ENCODE measurements around the gene ENTR1.

The ENTR1 gene

DNA sequence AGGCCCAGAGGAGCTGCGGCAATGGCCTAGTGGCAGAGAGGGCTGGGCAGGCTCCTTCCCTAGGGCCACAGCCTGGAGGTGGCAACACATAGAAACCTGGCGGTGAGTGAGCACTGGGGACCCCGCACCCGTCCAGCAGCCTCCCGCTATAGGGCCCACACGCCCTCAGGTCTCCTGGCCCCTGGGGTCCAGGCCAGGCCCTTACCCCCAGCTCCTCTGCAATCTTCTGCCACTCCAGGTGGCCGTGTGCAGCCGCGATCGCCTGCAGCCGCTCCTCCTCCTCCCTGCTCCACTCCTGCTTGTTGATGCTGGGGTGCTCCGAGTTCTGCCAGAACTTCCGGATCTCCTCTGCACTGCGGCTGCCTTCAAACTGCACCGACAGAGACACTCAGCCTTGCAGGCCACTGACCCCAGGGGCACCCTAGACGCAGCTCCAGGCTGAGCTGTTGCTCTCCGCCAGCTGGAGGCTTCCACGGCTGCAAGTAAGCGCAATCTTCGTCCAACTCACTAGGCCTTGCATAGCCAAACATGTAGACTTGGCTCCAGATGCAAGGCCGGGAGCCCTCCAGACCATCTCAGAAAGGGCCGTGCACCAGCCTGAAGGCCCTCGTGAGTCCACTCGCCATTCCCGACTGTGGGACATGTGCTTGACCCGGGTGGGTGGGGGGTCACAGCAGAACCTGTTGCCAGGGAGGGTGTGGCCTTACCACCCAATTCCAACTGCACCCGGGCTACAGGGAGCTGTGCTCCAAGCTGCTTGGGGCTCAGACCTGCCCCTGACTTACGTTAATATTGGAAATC is 18.5 kb downstream of the ENTR1 start:
- H3K4me1 ChIP-seq (ENCODE audit: insufficient read depth, low read length): no peaks in the 10 kb centered on the region
- H3K9me3 ChIP-seq (ENCODE audit: insufficient read depth, low read depth, low read length): no peaks in the 10 kb centered on the region
- peaks cover 93% of the 10 kb centered on the region for H3K36me3 ChIP-seq (ENCODE audit: insufficient read depth, low read depth, low read length)
- H3K27ac ChIP-seq (ENCODE audit: low read length): no peak overlapping the region
- H3K4me3 ChIP-seq (ENCODE audit: low read length): no peak overlapping the region
- H3K27me3 ChIP-seq (ENCODE audit: insufficient read depth, low read length): no peaks in the 10 kb centered on the region
- H3K9ac ChIP-seq (ENCODE audit: low read depth, low read length): no peak overlapping the region

DNA sequence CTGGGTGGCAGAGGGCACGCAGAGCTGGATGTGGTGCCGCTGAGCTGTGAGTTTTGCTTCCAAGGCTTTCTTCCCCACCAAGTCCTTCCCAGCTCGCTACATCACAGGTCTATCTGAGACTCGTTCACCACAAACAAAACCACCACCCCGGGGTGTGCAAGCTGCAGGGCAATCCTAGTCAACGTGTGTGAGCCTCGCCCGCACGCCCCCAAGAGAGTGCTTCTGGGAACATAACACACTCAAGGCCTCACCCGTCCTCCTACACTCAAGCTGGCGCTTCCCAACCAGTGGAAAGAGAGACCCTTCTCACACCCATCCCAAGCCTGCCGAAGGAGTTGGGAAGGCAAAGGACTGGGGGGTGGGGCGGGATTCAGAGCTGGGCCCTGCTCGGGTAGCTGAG is 21.0 kb downstream of the ENTR1 start:
- Histone ChIP-seq H3K9me3 (ENCODE audit: insufficient read depth, low read depth, low read length) (no peaks in the 10 kb centered on the region), H3K4me1 (ENCODE audit: insufficient read depth, low read length) (no peaks in the 10 kb centered on the region), H3K9ac (ENCODE audit: low read depth, low read length) (no peak overlapping the region), H3K4me3 (ENCODE audit: low read length) (no peak overlapping the region), H3K27me3 (ENCODE audit: insufficient read depth, low read length) (no peaks in the 10 kb centered on the region), H3K27ac (ENCODE audit: low read length) (no peak overlapping the region), H3K36me3 (ENCODE audit: insufficient read depth, low read depth, low read length) (peaks cover 89% of the 10 kb centered on the region)

DNA sequence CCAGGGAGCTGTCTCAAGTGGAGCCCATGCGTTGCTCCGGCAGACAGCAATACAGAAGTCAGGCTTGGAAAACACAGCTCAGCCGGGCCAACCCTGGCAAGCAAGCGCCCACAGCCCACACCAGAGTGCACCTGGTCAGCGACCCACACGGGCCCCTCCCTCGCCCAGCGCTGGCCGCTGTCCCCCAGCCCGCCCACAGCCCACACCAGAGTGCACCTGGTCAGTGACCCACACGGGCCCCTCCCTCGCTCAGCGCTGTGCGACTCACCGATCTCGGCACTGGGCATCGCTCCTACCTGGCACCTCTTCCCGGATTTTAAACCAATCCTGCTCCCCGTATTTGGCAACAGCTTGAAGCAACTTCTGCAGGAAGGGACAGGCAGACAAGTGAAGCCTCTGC is 23.2 kb downstream of the ENTR1 start:
- Histone ChIP-seq H3K27ac (ENCODE audit: low read length) (no peak overlapping the region), H3K36me3 (ENCODE audit: insufficient read depth, low read depth, low read length) (peaks cover 89% of the 10 kb centered on the region), H3K9ac (ENCODE audit: low read depth, low read length) (no peak overlapping the region)

DNA sequence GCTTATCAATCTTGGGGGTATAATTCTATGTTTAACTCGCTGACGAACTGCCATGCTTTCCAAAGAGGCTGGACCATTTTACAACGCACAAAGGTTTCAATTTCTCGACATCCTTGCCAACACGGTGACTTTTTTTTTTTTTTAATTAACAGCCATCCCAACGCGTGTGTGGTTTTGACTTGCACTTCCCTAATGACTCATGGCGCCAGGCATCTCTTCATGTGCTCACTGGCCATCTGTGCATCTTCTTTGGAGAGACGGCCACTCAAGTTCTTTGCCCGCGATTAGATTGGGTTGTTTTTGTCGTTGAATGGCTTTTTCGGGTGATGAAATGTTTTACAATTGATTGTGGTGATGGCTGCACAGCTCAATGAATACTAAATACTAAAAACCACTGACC is 24.4 kb downstream of the ENTR1 start:
- Histone ChIP-seq H3K27me3 (ENCODE audit: insufficient read depth, low read length) (no peaks in the 10 kb centered on the region), H3K4me3 (ENCODE audit: low read length) (no peak overlapping the region), H3K36me3 (ENCODE audit: insufficient read depth, low read depth, low read length) (peaks cover 89% of the 10 kb centered on the region), H3K9me3 (ENCODE audit: insufficient read depth, low read depth, low read length) (no peaks in the 10 kb centered on the region), H3K9ac (ENCODE audit: low read depth, low read length) (no peak overlapping the region), H3K4me1 (ENCODE audit: insufficient read depth, low read length) (no peaks in the 10 kb centered on the region), H3K27ac (ENCODE audit: low read length) (no peak overlapping the region)

More for the DNA sequence above, 23.2 kb downstream of the ENTR1 start:
- no peaks in the 10 kb centered on the region for H3K27me3 ChIP-seq (ENCODE audit: insufficient read depth, low read length)
- H3K4me3 ChIP-seq (ENCODE audit: low read length): no peak overlapping the region
- no peaks in the 10 kb centered on the region for H3K4me1 ChIP-seq (ENCODE audit: insufficient read depth, low read length)
- no peaks in the 10 kb centered on the region for H3K9me3 ChIP-seq (ENCODE audit: insufficient read depth, low read depth, low read length)

DNA sequence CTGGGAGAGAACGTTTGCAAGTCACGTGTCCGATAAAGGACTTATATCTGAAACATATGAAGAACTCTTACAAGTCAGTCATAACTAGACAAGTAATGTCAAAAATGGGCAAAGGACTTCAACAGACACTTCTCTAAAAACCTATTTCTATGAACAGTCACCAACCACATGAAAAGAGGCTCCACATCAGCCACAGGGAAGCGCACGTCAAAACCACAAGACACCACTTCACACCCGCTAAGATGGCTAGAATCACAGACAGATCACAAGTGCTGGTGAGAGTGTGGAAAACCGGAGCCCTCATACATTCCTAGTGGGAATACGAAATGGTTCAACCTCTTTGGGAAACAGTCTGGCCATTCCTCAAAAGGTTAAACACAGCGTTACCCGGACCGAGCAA is 25.4 kb downstream of the ENTR1 start:
- no peak overlapping the region for H3K27ac ChIP-seq (ENCODE audit: low read length)
- peaks cover 92% of the 10 kb centered on the region for H3K36me3 ChIP-seq (ENCODE audit: insufficient read depth, low read depth, low read length)
- no peaks in the 10 kb centered on the region for H3K9me3 ChIP-seq (ENCODE audit: insufficient read depth, low read depth, low read length)
- no peak overlapping the region for H3K4me3 ChIP-seq (ENCODE audit: low read length)
- no peaks in the 10 kb centered on the region for H3K4me1 ChIP-seq (ENCODE audit: insufficient read depth, low read length)
- no peaks in the 10 kb centered on the region for H3K27me3 ChIP-seq (ENCODE audit: insufficient read depth, low read length)
- H3K9ac ChIP-seq (ENCODE audit: low read depth, low read length): no peak overlapping the region

DNA sequence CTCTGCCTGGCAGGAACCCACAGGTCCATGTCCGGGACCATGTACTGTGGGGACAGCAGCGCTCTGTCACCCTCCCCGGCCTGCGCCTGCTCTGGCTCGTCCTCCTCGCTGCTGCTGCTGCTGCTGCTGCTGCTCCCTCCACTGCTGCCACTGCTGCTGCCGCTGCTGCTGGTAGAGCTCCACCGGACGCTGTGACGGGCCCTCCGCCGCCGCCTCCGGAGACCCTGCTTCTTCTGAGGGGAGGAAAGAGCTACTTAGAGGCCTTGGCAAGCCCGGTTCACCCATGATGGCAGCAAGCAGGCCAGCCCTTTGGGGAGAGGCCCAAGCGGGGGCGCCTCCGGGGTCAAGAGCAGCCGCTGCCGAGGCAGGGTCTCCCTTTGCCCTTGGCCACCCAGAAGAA is 27.0 kb downstream of the ENTR1 start:
- Histone ChIP-seq H3K27ac (ENCODE audit: low read length) (no peak overlapping the region), H3K9me3 (ENCODE audit: insufficient read depth, low read depth, low read length) (no peaks in the 10 kb centered on the region), H3K4me1 (ENCODE audit: insufficient read depth, low read length) (no peaks in the 10 kb centered on the region), H3K36me3 (ENCODE audit: insufficient read depth, low read depth, low read length) (peaks cover 88% of the 10 kb centered on the region), H3K9ac (ENCODE audit: low read depth, low read length) (no peak overlapping the region), H3K4me3 (ENCODE audit: low read length) (no peak overlapping the region), H3K27me3 (ENCODE audit: insufficient read depth, low read length) (no peaks in the 10 kb centered on the region)

DNA sequence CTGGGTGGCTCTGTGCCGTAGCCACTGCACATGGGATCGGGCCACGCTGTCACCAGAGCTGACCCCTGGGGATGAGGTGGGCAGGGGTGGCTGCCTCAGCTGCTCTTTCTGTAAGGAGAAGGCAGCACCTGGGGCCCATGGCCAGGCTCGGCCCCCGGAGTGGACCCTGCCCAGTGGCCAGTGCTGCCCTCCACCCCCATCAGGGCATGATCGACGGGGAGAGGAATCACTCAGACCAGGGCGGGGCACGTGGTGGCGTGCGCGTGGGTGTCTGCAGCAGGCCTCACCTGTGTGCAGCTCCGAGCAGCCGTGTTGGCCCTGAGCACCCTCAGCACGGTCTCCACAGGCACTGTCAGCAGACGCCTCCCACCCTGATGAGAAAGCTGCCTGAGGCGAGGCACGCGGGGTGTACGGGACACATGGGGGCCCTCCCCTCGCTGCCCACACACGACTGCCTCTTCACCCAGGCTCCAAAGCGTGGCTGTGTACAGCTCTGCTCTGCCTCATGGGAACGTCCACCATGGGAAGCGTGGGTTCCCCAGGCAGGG is 28.4 kb downstream of the ENTR1 start:
- Histone ChIP-seq H3K36me3 (ENCODE audit: insufficient read depth, low read depth, low read length) (peaks cover 74% of the 10 kb centered on the region), H3K9ac (ENCODE audit: low read depth, low read length) (no peak overlapping the region), H3K27me3 (ENCODE audit: insufficient read depth, low read length) (no peaks in the 10 kb centered on the region), H3K4me1 (ENCODE audit: insufficient read depth, low read length) (no peaks in the 10 kb centered on the region), H3K4me3 (ENCODE audit: low read length) (no peak overlapping the region), H3K9me3 (ENCODE audit: insufficient read depth, low read depth, low read length) (no peaks in the 10 kb centered on the region), H3K27ac (ENCODE audit: low read length) (no peak overlapping the region)

DNA sequence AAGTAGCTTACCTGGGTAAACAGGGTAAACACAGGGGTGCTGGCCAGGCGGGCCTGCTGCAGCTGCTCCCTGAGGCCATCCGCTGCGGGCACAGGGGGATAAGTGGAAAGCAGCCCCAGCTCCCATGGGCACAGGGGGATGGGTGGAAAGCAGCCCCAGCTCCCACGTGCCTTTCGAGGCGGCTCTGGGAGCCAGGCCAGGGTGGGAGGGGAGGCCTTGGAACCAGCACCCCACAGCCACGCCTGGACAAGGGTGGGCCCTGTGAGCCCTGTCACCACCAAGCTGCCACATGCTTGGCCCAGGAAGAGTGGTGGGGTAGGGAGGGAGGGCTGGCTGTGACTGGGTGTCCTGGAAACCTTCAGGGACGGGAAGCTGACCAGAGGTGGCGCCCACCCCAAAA is 29.1 kb downstream of the ENTR1 start:
- Histone ChIP-seq H3K9me3 (ENCODE audit: insufficient read depth, low read depth, low read length) (no peaks in the 10 kb centered on the region), H3K27ac (ENCODE audit: low read length) (no peak overlapping the region), H3K4me1 (ENCODE audit: insufficient read depth, low read length) (no peaks in the 10 kb centered on the region), H3K36me3 (ENCODE audit: insufficient read depth, low read depth, low read length) (peaks cover 72% of the 10 kb centered on the region), H3K27me3 (ENCODE audit: insufficient read depth, low read length) (no peaks in the 10 kb centered on the region), H3K9ac (ENCODE audit: low read depth, low read length) (no peak overlapping the region), H3K4me3 (ENCODE audit: low read length) (no peak overlapping the region)

DNA sequence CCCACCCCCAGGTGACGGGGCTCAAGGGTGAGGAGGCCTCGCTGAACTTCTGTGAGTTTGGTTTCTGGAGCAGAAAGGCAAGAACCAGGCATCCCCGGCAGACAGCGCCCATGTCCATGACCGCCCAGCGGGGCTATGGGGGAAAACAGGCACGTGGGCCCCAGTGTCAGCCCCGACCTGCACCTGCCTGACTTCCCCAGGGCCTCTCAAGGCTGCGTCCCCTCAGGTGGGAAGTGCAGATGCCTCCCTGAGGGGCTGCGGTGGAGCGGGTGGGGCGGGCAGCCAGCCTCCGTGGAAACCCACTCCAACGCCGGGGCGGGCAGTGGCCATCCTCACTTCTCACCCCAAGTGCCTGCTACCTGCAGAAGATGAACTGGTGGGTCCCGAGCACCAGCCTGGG is 30.0 kb downstream of the ENTR1 start:
- no peak overlapping the region for H3K4me3 ChIP-seq (ENCODE audit: low read length)
- no peaks in the 10 kb centered on the region for H3K4me1 ChIP-seq (ENCODE audit: insufficient read depth, low read length)
- no peak overlapping the region for H3K9ac ChIP-seq (ENCODE audit: low read depth, low read length)
- H3K9me3 ChIP-seq (ENCODE audit: insufficient read depth, low read depth, low read length): no peaks in the 10 kb centered on the region
- peaks cover 72% of the 10 kb centered on the region for H3K36me3 ChIP-seq (ENCODE audit: insufficient read depth, low read depth, low read length)
- H3K27ac ChIP-seq (ENCODE audit: low read length): no peak overlapping the region
- no peaks in the 10 kb centered on the region for H3K27me3 ChIP-seq (ENCODE audit: insufficient read depth, low read length)

DNA sequence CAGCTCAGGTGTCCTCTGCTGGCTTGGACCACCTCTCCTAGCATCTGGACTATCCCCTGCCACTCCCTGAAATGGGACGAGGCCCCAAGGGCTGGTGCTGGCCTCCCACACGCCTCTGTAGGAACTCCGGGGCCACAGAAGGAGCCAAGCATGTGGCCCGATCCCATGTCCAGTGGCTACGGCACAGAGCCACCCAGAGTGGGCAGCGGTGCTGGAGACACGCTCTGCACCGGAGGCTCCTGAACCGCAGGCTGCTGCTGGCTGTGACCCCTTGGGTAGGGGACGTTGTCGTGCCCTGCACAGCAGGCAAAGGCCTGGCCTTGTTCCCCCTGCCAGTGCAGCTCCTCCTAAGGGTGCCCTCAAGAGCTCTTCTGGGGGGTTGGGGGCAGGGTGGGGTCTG is 30.5 kb downstream of the ENTR1 start:
- Histone ChIP-seq H3K27me3 (ENCODE audit: insufficient read depth, low read length) (no peaks in the 10 kb centered on the region), H3K27ac (ENCODE audit: low read length) (no peak overlapping the region), H3K4me3 (ENCODE audit: low read length) (no peak overlapping the region), H3K9ac (ENCODE audit: low read depth, low read length) (no peak overlapping the region), H3K4me1 (ENCODE audit: insufficient read depth, low read length) (no peaks in the 10 kb centered on the region), H3K9me3 (ENCODE audit: insufficient read depth, low read depth, low read length) (no peaks in the 10 kb centered on the region), H3K36me3 (ENCODE audit: insufficient read depth, low read depth, low read length) (peaks cover 68% of the 10 kb centered on the region)

DNA sequence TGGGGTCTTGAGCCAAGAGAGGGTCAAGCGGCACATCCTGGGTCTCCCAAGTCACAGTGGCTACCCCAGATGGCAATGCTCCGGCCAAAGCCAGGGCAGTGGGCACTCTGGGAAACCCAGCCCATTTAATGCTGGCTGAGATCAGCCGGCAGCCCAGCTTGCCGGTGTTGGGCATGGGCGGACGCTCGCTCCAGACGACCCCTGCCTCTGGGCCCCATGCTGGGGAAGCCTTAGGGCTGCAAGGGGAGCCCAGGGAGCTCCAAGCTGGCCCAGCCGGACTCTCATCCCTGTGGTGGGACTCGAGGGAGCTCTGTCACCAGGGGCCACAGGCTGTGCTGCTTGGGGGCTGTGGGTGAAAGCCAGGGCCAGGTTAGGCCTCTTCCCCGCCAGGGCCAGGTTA is 31.0 kb downstream of the ENTR1 start:
- Histone ChIP-seq H3K27ac (ENCODE audit: low read length) (no peak overlapping the region), H3K36me3 (ENCODE audit: insufficient read depth, low read depth, low read length) (peaks cover 63% of the 10 kb centered on the region)

DNA sequence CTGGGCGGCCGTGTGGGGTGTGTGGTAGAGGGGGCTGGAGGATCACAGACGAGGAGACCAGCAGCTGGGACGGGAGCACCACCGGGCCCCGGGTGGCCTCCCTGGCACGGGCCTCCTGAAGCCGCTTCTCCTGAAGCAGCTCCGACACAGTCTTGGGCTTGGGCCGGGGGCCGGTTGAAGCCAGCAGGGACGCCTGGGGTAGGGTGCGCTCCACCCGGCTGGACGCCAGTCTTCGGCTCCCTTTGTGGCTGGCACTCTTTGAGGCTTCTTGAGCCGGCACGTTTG is 31.5 kb downstream of the ENTR1 start:
- H3K27me3 ChIP-seq (ENCODE audit: insufficient read depth, low read length): no peaks in the 10 kb centered on the region
- no peak overlapping the region for H3K4me3 ChIP-seq (ENCODE audit: low read length)
- H3K27ac ChIP-seq (ENCODE audit: low read length): no peak overlapping the region
- H3K4me1 ChIP-seq (ENCODE audit: insufficient read depth, low read length): no peaks in the 10 kb centered on the region
- H3K36me3 ChIP-seq (ENCODE audit: insufficient read depth, low read depth, low read length): peaks cover 58% of the 10 kb centered on the region
- H3K9ac ChIP-seq (ENCODE audit: low read depth, low read length): no peak overlapping the region
- H3K9me3 ChIP-seq (ENCODE audit: insufficient read depth, low read depth, low read length): no peaks in the 10 kb centered on the region

More for the DNA sequence above, 31.0 kb downstream of the ENTR1 start:
- Histone ChIP-seq H3K9me3 (ENCODE audit: insufficient read depth, low read depth, low read length) (no peaks in the 10 kb centered on the region), H3K27me3 (ENCODE audit: insufficient read depth, low read length) (no peaks in the 10 kb centered on the region), H3K9ac (ENCODE audit: low read depth, low read length) (no peak overlapping the region), H3K4me1 (ENCODE audit: insufficient read depth, low read length) (no peaks in the 10 kb centered on the region), H3K4me3 (ENCODE audit: low read length) (no peak overlapping the region)

All from iPS-20b (cell line).